ENCODE results near the gene ECE1.

ECE1 gene

DNA sequence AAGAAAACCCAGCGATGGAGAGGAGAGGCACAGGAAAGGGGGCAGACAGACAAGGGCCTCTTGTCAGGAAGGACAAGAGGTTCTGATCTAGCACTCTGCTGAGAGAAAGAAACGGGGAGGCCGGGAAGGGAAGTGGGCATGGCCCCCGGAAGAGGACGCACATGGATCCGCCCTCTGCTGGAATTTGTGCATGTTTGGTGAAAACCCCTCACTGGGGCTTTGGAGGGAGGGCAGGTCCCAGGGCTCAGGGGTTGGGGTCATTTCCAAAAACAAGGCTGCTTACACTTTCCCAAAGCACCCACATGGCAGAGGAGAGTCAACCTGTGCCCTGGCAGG, 32.4 kb upstream of the ECE1 start:
- H3K27ac ChIP-seq = no peak overlapping the region
- no peak overlapping the region for H3K4me3 ChIP-seq (ENCODE audit: low read depth, low read length)
- TF ChIP-seq, protein P1, sequence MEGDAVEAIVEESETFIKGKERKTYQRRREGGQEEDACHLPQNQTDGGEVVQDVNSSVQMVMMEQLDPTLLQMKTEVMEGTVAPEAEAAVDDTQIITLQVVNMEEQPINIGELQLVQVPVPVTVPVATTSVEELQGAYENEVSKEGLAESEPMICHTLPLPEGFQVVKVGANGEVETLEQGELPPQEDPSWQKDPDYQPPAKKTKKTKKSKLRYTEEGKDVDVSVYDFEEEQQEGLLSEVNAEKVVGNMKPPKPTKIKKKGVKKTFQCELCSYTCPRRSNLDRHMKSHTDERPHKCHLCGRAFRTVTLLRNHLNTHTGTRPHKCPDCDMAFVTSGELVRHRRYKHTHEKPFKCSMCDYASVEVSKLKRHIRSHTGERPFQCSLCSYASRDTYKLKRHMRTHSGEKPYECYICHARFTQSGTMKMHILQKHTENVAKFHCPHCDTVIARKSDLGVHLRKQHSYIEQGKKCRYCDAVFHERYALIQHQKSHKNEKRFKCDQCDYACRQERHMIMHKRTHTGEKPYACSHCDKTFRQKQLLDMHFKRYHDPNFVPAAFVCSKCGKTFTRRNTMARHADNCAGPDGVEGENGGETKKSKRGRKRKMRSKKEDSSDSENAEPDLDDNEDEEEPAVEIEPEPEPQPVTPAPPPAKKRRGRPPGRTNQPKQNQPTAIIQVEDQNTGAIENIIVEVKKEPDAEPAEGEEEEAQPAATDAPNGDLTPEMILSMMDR (IDR thresholded peaks at IDR 0.05; ENCODE audit: low read depth, low read length) = no peak
- H3K36me3 ChIP-seq = no peaks in the 10 kb centered on the region; the same call in 1 of the 2 replicates
- no peak for DNase-seq
- H3K27me3 ChIP-seq (ENCODE audit: insufficient read depth, low read depth, severe bottlenecking) = no peaks in the 10 kb centered on the region
- H3K9me3 ChIP-seq (ENCODE audit: severe bottlenecking) = no peaks in the 10 kb centered on the region

DNA sequence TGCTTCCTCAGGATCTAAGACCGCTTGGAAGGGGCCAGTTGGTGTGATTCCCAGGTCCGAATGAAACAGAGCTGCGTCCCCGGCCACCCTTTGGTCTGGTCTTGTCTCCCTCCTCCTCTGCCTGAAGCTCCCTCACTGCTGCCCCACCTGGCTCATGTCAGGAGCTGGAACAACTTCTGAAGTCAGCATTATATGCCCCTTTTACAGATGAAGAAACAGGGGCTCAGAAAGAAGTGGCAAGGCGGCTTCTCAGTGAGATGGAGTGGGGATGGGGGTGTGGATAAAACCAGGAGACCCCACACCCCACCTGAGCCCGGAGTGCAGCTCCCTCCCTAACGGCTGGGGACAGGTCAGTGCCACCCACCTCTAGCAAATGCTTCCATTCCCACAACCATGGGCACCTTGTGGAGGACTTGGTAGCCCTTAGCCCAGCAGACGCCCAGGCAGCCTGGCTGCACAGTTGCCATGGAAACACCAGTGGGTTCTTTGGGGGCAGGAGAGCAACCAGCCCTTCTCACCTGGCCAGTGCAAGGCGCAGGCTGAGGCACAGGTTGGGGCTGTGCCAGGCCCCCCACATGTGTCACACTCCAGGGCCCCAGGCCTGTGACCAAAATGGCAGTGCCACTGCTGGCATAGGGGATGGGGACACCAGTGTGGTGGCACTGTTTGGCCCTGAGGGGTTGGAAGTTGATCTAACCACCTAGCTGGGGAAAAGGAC, 31.9 kb upstream of the ECE1 start:
- no peak overlapping the region for H3K27ac ChIP-seq

DNA sequence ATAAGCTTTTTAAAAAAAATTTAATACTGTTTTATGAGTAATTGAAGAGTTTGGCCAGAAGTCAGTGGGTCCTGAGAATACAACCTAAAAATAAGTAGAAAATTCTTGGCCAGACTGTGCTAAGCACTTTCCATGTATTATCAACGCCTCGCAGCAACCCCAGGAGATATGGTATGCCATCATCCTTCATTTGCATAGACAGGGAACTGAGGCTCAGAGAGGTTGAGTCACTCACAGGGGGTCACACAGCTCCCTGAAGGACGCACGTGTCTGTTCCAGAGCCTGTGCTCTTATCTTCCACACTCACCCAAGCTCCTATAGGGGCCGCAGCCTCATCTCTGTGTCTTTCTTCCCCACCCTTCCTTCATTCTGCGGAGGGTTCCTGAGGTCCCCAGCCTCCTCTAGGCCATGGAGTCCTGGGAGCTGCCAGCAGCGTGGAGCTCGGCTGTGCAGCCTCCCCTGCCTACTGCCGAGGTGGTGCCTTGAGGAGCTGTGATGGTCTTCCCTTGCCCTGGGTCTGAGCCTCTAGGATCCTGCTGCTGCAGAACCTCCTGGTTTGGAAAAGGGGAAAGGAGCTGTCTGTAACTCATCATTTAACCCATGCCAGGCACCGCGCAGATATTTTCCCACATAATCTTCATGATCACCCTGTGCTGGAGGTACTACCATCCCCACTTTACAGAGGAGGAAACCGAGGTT, 30.3 kb upstream of the ECE1 start:
- no peak overlapping the region for H3K4me3 ChIP-seq (ENCODE audit: low read depth, low read length)
- H3K27me3 ChIP-seq (ENCODE audit: insufficient read depth, low read depth, severe bottlenecking) = no peaks in the 10 kb centered on the region
- no peak for DNase-seq
- no peak overlapping the region for H3K27ac ChIP-seq
- TF ChIP-seq, protein P1 (IDR thresholded peaks at IDR 0.05; ENCODE audit: low read depth, low read length) = no peak
- no peaks in the 10 kb centered on the region; the same call in 1 of the 2 replicates for H3K36me3 ChIP-seq
- no peaks in the 10 kb centered on the region for H3K9me3 ChIP-seq (ENCODE audit: severe bottlenecking)

More for the DNA sequence above, 31.9 kb upstream of the ECE1 start:
- Histone ChIP-seq H3K27me3 (ENCODE audit: insufficient read depth, low read depth, severe bottlenecking) (no peaks in the 10 kb centered on the region), H3K4me3 (ENCODE audit: low read depth, low read length) (no peak overlapping the region), H3K9me3 (ENCODE audit: severe bottlenecking) (no peaks in the 10 kb centered on the region), H3K36me3 (no peaks in the 10 kb centered on the region; the same call in 1 of the 2 replicates)
- TF ChIP-seq, protein P1 (IDR thresholded peaks at IDR 0.05; ENCODE audit: low read depth, low read length) = peak; percentile 23; the same call in 1 of the 2 replicates
- DNase-seq = no peak

DNA sequence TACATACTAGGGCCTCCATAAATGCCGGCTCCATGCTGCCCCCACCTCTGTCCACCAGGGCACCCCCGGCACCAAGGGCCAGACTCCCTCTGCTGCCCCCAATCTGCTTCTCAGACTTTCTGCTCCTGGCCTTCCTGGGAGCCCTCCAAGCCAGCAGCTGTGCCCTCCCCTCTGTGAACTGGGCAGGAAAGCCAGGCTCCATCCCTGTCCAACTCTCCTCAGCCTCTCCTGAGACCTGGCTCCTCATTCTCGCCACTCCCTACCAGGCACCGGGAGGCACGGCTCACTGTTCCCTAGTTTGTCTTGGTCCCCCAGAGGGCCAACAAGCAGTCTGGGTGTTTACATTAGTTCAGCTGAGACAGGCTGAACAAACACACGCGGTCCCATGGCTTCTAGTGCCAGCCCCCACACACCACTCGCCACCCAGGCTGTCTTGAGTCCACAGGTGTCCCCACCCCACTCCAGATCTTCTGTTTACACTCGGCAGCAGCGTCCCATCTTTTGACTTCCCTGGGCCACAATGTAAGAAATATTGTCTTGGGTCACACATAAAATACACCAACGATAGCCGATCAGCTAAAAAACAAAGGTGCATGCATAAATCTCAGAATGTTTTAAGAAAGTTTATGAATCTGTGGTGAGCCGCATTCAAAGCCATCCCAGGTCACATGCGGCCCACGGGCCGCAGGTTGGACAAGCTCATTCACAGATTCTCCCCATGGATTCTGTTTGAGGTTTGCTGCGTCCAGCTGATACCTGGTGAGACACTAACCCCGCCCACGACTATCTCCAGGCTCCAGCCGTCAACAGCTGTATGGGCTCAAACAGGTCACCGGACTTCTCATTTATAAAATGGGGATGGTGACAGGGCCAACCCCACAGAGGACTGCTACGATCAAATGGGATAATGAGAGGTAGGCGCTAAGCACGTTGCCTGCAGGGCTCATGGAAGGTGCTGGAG, 29.5 kb upstream of the ECE1 start:
- no peaks in the 10 kb centered on the region for H3K9me3 ChIP-seq (ENCODE audit: severe bottlenecking)
- no peaks in the 10 kb centered on the region for H3K27me3 ChIP-seq (ENCODE audit: insufficient read depth, low read depth, severe bottlenecking)
- no peak for DNase-seq
- TF ChIP-seq, protein P1 (IDR thresholded peaks at IDR 0.05; ENCODE audit: low read depth, low read length) = 0 out of 2 replicates have a peak, but pooled peaks have one; percentile 12
- H3K27ac ChIP-seq = no peak overlapping the region
- no peak overlapping the region for H3K4me3 ChIP-seq (ENCODE audit: low read depth, low read length)
- H3K36me3 ChIP-seq = no peaks in the 10 kb centered on the region; the same call in 1 of the 2 replicates

DNA sequence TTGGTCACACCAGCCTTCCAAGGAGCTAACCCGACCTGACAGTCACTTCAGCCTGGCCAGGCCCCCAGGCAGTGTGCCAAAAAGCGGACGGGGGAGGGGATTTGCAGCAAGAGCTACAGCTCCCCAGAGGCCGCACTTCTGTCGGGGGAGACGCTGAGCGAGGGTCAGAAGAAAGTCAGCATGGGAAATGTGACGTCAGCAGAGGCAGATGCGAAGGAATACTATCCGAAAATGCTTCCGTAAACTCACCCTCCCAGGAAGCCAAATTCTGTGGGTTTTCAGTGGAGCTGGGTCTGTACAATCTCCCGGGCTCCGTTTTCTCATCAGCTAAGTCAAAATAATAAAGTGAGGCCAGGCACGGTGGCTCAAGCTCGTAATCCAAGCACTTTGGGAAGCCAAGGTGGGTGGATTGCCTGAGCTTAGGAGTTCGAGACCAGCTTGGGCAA, 28.5 kb upstream of the ECE1 start:
- Histone ChIP-seq H3K36me3 (no peaks in the 10 kb centered on the region; the same call in 1 of the 2 replicates), H3K27me3 (ENCODE audit: insufficient read depth, low read depth, severe bottlenecking) (no peaks in the 10 kb centered on the region), H3K27ac (no peak overlapping the region), H3K9me3 (ENCODE audit: severe bottlenecking) (no peaks in the 10 kb centered on the region), H3K4me3 (ENCODE audit: low read depth, low read length) (no peak overlapping the region)
- DNase-seq = peak; percentile 37
- TF ChIP-seq, protein P1 (IDR thresholded peaks at IDR 0.05; ENCODE audit: low read depth, low read length) = no peak

Measured in WERI-Rb-1 (cell line).